BJ (cell line): Measurements from ENCODE around the gene SHANK1. TPM values are rescaled to one million over a fixed set of nuclear protein-coding genes. Genes with fewer than 3 reads are reported as not detected.
A peak's percentile ranks its signal among the peaks of the same experiment; 100 is the strongest.

Source experiments
- CTCF ChIA-PET: fragments of 350-600 bp; formaldehyde crosslinking; extraction: SDS; loops from one replicate; lab custom pipeline; 2021; ENCODE audit warnings: antibody characterized with exemption, inconsistent platforms; lab: Yijun Ruan, JAX
- POLR2A ChIA-PET: fragments of 300-600 bp; sonication (Branson Sonifier 250); formaldehyde crosslinking; extraction: SDS; loops from one replicate; lab custom pipeline; 2021; ENCODE audit warnings: antibody characterized with exemption; lab: Charles Lee
- DNase-seq: peaks from one replicate; pipeline ENCODE4 v3.0.0-alpha.2; 2011; ENCODE audit warnings: low read depth
- H3K27me3 ChIP-seq: 2 replicates; pipeline ENCODE4 v1.6.0; 2011; ENCODE audit warnings: low read length; ENCODE audit not compliant: control insufficient read depth, insufficient read depth
- H3K36me3 ChIP-seq: 2 replicates; pipeline ENCODE4 v1.5.1; 2011; ENCODE audit warnings: low read length; ENCODE audit not compliant: control insufficient read depth, insufficient read depth
- H3K4me3 ChIP-seq: 2 replicates; pipeline ENCODE4 v1.5.1; 2011; ENCODE audit warnings: low read depth, mild to moderate bottlenecking, control low read depth, low read length
- polyA plus RNA-seq: library from polyadenylated mRNA; depleted of rRNA; stranded (reverse); fragments of >200 nt; gene quantifications from 2 replicates; pipeline ENCODE4 v1.2.3, GENCODE V29; 2011
- TF ChIP-seq, protein P1 (sequence below): IDR thresholded peaks from 2 replicates; pipeline ENCODE4 v1.5.1; 2011; ENCODE audit warnings: low read depth, mild to moderate bottlenecking, control low read depth, inconsistent platforms, low read length, moderate library complexity; ENCODE audit not compliant: insufficient read depth

Gene SHANK1
- polyA plus RNA-seq, 1 experiment = 1.8 TPM

DNA sequence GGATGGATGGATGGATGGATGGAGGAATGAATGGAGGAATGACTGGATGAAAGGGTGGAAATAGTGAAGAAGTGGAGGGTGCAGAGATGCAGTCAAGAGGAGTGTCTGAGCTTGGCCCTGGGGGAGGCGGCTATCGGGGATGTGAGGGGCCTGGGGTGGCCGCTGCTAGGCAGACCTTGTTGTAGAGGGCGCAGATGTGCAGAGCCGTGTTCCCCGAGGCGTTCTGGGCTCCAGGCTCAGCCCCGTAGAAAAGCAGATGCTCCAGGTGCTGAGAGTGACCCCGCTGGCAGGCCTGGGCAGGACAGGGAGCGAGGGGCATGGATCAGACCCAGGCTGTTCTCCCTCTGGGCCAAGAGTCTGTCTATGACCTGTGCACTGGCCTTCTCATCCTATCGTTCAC lies 8.4 kb downstream of the SHANK1 start:
- CTCF ChIA-PET = interaction anchor here (1.4 kb wide), 1 partner anchor 14 kb away, joined by 3 read pairs; no protein-coding TSS in a partner anchor
- TF ChIP-seq, protein P1, sequence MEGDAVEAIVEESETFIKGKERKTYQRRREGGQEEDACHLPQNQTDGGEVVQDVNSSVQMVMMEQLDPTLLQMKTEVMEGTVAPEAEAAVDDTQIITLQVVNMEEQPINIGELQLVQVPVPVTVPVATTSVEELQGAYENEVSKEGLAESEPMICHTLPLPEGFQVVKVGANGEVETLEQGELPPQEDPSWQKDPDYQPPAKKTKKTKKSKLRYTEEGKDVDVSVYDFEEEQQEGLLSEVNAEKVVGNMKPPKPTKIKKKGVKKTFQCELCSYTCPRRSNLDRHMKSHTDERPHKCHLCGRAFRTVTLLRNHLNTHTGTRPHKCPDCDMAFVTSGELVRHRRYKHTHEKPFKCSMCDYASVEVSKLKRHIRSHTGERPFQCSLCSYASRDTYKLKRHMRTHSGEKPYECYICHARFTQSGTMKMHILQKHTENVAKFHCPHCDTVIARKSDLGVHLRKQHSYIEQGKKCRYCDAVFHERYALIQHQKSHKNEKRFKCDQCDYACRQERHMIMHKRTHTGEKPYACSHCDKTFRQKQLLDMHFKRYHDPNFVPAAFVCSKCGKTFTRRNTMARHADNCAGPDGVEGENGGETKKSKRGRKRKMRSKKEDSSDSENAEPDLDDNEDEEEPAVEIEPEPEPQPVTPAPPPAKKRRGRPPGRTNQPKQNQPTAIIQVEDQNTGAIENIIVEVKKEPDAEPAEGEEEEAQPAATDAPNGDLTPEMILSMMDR = no peak
- Histone ChIP-seq H3K4me3 (no peak overlapping the region), H3K27me3 (no peaks in the 10 kb centered on the region), H3K36me3 (0 out of 2 replicates have a peak, but pooled peaks cover 1% of the 10 kb centered on the region)
- POLR2A ChIA-PET = no interaction called here
- no peak for DNase-seq

- POLR2A ChIA-PET = no interaction called here
- DNase-seq = no peak
- TF ChIP-seq, protein P1 = no peak
- CTCF ChIA-PET = interaction anchor here (0.9 to 1.8 kb wide), 4 partner anchors 12 to 70 kb away, joined by 3 to 6 read pairs (median 4); partner anchors contain the start of gene CLEC11A
- 0 out of 2 replicates have a peak, but pooled peaks cover 1% of the 10 kb centered on the region for H3K36me3 ChIP-seq
- H3K4me3 ChIP-seq = no peak overlapping the region
- no peaks in the 10 kb centered on the region for H3K27me3 ChIP-seq
These were observed 9.0 kb downstream of the SHANK1 start for GRCh38 chr19:50710612-50711011.

GRCh38 chr19:50710094-50710493 lies 9.5 kb downstream of the SHANK1 start:
- DNase-seq = no peak
- Histone ChIP-seq H3K36me3 (0 out of 2 replicates have a peak, but pooled peaks cover 1% of the 10 kb centered on the region), H3K4me3 (no peak overlapping the region), H3K27me3 (no peaks in the 10 kb centered on the region)
- ChIA-PET CTCF (interaction anchor here (0.9 to 1.8 kb wide), 3 partner anchors 13 to 71 kb away, joined by 3 to 6 read pairs (median 5); partner anchors contain the start of gene CLEC11A), POLR2A (no interaction called here)
- TF ChIP-seq, protein P1 = peak; percentile 19; the same call in 1 of the 2 replicates

DNA sequence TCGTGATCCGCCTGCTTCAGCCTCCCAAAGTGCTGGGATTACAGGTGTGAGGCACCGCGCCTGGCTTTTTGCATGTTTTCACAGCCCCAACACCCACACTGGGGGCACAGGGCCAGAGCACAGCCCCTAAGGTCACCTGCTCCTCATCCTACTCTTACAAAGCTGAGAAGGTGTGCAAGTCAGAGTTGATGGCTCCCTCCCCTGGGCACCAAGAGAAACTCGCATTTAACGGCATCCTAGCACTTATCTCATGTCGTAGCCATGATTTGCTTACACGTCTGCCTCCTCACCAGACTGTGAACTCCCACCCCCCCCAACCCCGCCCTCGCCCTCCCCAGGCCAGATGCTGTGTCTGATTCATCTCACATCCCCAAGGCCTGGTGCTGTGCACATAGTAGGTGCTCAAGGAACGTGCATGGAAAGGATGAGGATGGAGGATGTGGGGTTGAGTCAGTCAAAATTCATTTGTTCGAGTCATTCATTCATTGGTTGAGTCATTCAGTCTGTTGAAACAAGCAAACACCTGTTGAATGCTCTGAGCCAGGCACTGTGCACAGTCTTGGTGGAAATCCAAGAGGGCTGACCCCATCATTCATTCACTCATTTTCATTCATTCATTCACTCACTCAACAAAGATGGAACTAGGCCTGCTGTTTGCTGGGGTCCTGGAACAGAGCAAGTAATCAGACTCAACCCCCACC lies 11.3 kb downstream of the SHANK1 start:
- TF ChIP-seq, protein P1 = no peak
- no peak for DNase-seq
- CTCF ChIA-PET = interaction anchor here (1.1 to 1.8 kb wide), 3 partner anchors 15 to 72 kb away, joined by 3 to 6 read pairs (median 4); partner anchors contain the start of gene CLEC11A
- Histone ChIP-seq H3K36me3 (0 out of 2 replicates have a peak, but pooled peaks cover 1% of the 10 kb centered on the region), H3K4me3 (no peak overlapping the region), H3K27me3 (no peaks in the 10 kb centered on the region)
- POLR2A ChIA-PET = no interaction called here

DNA sequence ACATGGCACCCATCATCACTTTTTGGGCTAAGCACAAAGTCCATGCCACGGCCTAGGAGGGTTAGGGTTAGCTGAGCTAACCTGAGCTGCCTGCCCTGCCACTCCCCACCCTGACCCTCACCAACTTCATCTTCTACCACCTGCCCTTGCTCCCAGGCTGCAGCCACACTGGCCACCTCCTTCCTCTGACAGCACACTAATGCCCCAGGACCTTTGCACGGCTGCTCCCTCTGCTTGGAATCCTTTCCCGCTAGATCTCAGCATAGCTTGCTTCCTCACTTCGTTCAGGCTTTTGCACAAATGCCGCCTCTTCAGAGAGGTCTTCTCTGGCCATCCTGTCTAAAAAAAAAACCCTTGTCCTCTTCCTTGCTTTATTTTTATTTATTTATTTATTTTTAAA lies 13.2 kb downstream of the SHANK1 start:
- CTCF ChIA-PET = interaction anchor here (0.7 to 2.2 kb wide), 8 partner anchors 8 to 169 kb away, joined by 3 to 15 read pairs (median 5); partner anchors contain the start of gene CLEC11A
- TF ChIP-seq, protein P1 = no peak
- no peak overlapping the region for H3K4me3 ChIP-seq
- no peaks in the 10 kb centered on the region for H3K27me3 ChIP-seq
- no peaks in the 10 kb centered on the region for H3K36me3 ChIP-seq
- no peak for DNase-seq
- POLR2A ChIA-PET = no interaction called here
